ENCODE data around the gene TMEM69.

DNA sequence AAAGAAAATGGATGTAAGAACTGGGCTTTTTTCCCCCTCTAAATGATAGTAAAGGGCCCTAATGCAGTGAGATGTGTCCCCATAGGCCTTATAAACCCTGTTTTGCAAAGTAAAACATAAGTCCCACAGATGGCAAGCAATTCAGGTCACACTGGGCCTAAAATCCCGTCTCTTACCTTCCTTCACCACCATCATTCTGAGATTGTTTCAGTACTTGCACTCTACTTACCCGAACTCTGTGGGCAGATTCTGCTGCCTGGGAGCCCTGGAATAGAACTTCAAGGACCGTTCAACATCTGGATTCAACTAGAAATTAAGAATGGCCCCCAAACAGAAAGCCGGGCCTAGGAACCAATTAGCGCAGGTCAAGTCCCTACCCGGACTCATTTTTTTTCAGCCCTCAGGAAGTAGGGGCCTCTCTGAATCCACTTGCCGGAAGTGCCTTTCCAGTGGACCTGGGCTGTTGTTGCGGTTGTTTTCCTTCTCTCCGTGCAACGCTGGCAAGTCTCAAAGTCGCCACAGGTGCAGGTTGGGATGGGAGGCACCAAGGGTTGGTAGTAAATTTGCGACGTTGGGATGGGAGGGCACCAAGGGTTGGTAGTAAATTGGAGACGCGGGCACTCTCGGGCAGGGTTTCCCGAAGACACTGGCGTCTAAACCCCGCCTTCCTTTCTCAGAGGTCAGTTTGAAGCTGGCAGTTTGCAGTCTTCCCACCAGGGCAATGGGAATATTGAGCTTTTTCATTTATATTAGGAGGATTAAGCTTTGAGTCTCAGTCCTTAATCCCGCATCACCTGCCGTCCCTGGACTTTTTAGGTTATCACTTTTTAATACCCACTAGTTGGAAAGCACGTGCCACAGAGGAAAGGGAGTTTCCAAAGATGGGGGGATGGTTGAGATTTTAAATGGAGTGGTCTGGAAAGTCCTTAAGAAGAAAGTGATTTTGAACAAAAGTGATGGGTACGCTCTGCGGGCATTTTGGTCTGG, at the start of gene TMEM69:
- TF ChIP-seq POLR2AphosphoS5 (IDR thresholded peaks at IDR 0.05; ENCODE audit: low read depth, low read length) (peak; percentile 64; the same call in 1 of the 2 replicates), POU2F2 (IDR thresholded peaks at IDR 0.05; ENCODE audit: low read depth, low read length) (peak; percentile 34; the same call in 1 of the 2 replicates), POLR2A (IDR thresholded peaks at IDR 0.05; ENCODE audit: low read depth, low read length) (no peak; the same call in 1 of the 2 replicates), TAF1 (IDR thresholded peaks at IDR 0.05; ENCODE audit: low read depth, low read length) (peak; percentile 95), SPI1 (IDR thresholded peaks at IDR 0.05; ENCODE audit: low read depth, low read length) (no peak), PAX5 (IDR thresholded peaks at IDR 0.05; ENCODE audit: insufficient read depth, low read length, severe bottlenecking) (no peak)

Measured in GM12891 (cell line).